Ascending aorta (tissue), 2 donors: ENCODE results near the gene NGEF. TPM values are rescaled to one million over a fixed set of nuclear protein-coding genes. Genes with fewer than 3 reads are reported as not detected.

Experiments used
- DNase-seq, 2 donors: peaks; one replicate each; pipeline ENCODE4 v3.0.0-alpha.2; 2019; ENCODE audit warnings: low spot score in 2 of 2
- H3K27ac ChIP-seq, 2 donors: fragments of 200-600 bp; sonication (generic); one replicate each; pipeline ENCODE4 v1.5.1; 2016 to 2017; ENCODE audit warnings: mild to moderate bottlenecking in 1 of 2
- H3K27me3 ChIP-seq: fragments of 200-600 bp; sonication (generic); one replicate; pipeline ENCODE4 v1.5.1; 2017
- H3K36me3 ChIP-seq, 2 donors: fragments of 200-600 bp; sonication (generic); one replicate each; pipeline ENCODE4 v1.5.1; 2016
- H3K4me1 ChIP-seq, 2 donors: fragments of 200-600 bp; sonication (generic); one replicate each; pipeline ENCODE4 v1.5.1; 2016 to 2017; ENCODE audit warnings: mild to moderate bottlenecking in 1 of 2
- H3K4me3 ChIP-seq, 2 donors: fragments of 200-600 bp; sonication (generic); one replicate each; pipeline ENCODE4 v1.5.1; 2016 to 2017; ENCODE audit warnings: mild to moderate bottlenecking in 1 of 2
- H3K9me3 ChIP-seq, 2 donors: fragments of 200-600 bp; sonication (generic); one replicate each; pipeline ENCODE4 v1.5.1; 2016
- CTCF ChIP-seq, 3 experiments: fragments of 200-600 bp in 2 of 3; fragments of 450-650 bp in 1 of 3; sonication (generic) in 2 of 3; IDR thresholded peaks; one replicate each; pipeline ENCODE4 v1.5.1; 2016 to 2019; ENCODE audit warnings: antibody characterized with exemption in 3 of 3, mild to moderate bottlenecking in 1 of 3, moderate library complexity in 1 of 3
- intact Hi-C: fragments of 100-400 bp; cut with DNase I; formaldehyde crosslinking; loops from one replicate; pipeline ENCODE4 v1.15.1; 2023
- total RNA-seq: library from RNA; depleted of rRNA; stranded (reverse); fragments of >200 nt; gene quantifications from one replicate; pipeline ENCODE4 v1.1.0, GENCODE V29; 2016

NGEF gene
- total RNA-seq, 1 donor from 2014 or later, result 0.43 TPM

DNA sequence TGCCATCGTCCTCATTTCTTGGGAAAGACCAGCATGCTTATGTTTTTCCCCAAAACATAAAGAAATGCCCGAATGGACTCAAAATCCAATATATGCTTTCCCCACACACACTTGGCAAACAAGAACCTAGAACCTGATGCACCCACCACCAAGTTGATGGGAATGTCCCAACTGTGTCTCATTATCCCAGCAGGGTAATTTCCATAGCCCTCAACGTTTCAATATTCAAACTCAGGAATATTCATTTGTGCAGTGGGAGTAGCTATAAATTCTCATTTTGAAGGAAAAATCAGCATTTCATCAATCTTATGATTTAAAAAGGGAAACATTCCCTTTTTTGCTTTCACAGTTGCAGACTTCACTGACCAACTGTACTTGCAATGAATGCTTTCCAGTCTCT, 92.3 kb downstream of the NGEF start:
- TF ChIP-seq CTCF (IDR thresholded peaks at IDR 0.05), result no peak
- intact Hi-C loops, result no loop called here
- H3K4me1 ChIP-seq, result no peaks in the 10 kb centered on the region
- H3K27me3 ChIP-seq, result no peaks in the 10 kb centered on the region
- H3K4me3 ChIP-seq, result no peak overlapping the region
- H3K27ac ChIP-seq, result no peak overlapping the region
- H3K9me3 ChIP-seq, result no peaks in the 10 kb centered on the region
- H3K36me3 ChIP-seq, result no peaks in the 10 kb centered on the region
- no peak for DNase-seq

DNA sequence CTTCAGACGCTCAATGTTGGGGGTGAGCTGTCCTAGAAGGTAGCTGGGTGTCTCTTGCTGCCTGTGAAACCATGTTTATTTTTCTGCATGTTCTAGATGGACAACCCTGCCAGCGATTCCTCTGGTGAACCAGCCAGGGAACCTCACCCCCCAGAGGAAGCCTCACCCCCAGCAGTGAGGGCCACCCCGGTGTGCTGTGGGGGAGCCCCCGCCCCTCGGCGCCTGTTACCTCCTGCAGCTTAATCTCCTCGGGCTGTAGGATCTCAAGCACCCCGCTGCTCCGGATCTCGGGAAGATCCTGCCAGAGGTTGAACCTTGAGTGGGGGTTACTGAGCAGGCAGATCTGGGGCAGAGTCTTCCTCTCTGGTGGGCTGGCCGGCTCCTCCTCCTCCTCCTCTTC, 93.0 kb downstream of the NGEF start:
- no peak for TF ChIP-seq CTCF (IDR thresholded peaks at IDR 0.05)
- no peak for DNase-seq
- no peak overlapping the region for H3K4me3 ChIP-seq
- H3K36me3 ChIP-seq, result no peaks in the 10 kb centered on the region
- intact Hi-C loops, result no loop called here
- H3K4me1 ChIP-seq, result no peaks in the 10 kb centered on the region
- H3K27ac ChIP-seq, result no peak overlapping the region
- H3K27me3 ChIP-seq, result no peaks in the 10 kb centered on the region
- no peaks in the 10 kb centered on the region for H3K9me3 ChIP-seq

DNA sequence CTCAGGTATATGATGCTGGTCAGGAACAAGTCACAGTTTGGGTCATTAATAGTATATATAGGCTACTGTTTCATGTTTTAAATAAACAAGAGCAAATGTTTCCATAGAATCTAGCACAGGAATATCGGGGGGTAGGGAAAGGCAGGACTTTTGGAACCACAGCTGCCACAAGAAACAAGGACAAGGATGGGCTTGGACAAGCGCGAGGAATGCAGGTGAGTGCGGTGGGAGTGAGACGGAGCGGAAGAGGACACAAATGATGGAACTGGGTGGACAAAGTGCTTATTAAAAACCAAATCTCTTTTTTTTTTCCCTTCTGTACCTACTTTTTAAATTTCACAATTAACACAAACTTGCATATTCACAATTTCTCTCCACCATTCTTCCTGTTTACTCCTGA, 93.9 kb downstream of the NGEF start:
- no peak for TF ChIP-seq CTCF (IDR thresholded peaks at IDR 0.05)
- no peaks in the 10 kb centered on the region for H3K4me1 ChIP-seq
- no peaks in the 10 kb centered on the region for H3K9me3 ChIP-seq
- H3K27me3 ChIP-seq, result no peaks in the 10 kb centered on the region
- H3K36me3 ChIP-seq, result no peaks in the 10 kb centered on the region
- intact Hi-C loops, result no loop called here
- no peak overlapping the region for H3K4me3 ChIP-seq
- no peak overlapping the region for H3K27ac ChIP-seq
- no peak for DNase-seq

DNA sequence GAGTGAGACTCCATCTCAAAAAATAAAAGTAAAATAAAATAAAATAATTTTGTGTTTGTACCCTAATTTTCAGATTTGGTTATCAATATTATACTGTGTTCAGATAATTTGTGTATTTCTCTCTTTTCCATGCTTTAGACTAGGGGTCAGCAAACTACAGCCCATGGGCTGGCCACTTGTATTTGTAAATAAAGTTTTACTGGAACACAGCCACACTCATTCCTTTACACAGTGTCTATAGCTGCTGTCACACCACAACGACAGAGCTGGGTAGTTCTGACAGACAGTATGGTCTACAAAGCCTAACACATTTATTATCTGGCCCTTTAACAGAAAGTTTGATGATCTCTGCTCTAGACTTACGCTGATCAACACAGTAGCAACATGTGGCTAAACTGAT, 99.2 kb downstream of the NGEF start:
- H3K4me1 ChIP-seq, result no peaks in the 10 kb centered on the region
- no peak overlapping the region for H3K27ac ChIP-seq
- no peak for DNase-seq
- no peaks in the 10 kb centered on the region for H3K27me3 ChIP-seq
- no peaks in the 10 kb centered on the region for H3K36me3 ChIP-seq
- no peak for TF ChIP-seq CTCF (IDR thresholded peaks at IDR 0.05)
- H3K4me3 ChIP-seq, result no peak overlapping the region
- intact Hi-C loops, result no loop called here
- H3K9me3 ChIP-seq, result no peaks in the 10 kb centered on the region

- Histone ChIP-seq H3K27me3 (no peaks in the 10 kb centered on the region), H3K27ac (no peak overlapping the region), H3K4me1 (no peaks in the 10 kb centered on the region), H3K9me3 (no peaks in the 10 kb centered on the region), H3K36me3 (no peaks in the 10 kb centered on the region), H3K4me3 (no peak overlapping the region)
- intact Hi-C loops, result no loop called here
- no peak for DNase-seq
- no peak for TF ChIP-seq CTCF (IDR thresholded peaks at IDR 0.05)
Measured at GRCh38 chr2:232911712-232912277, 101.3 kb downstream of the NGEF start.

DNA sequence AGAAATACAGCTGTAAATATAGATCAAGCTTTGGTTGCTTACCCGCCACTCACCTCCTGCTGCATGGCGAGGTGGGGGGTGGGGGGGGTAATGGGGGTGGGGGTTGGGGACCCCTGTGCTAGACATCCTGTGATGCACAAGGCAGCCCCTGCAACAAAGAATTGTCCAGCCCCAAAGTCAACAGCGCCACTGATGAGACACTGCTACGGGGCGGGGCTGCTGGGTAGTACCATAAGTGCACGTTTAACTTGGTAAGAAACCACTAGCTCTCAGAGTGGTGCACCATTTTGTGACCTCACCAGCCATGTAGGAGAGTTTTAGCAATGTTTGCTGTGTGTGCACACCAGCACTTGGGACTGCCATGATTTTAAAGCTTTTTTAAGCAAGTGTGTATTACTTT, 102.7 kb downstream of the NGEF start:
- no peak for TF ChIP-seq CTCF (IDR thresholded peaks at IDR 0.05)
- H3K36me3 ChIP-seq, result no peaks in the 10 kb centered on the region
- H3K27ac ChIP-seq, result no peak overlapping the region
- H3K27me3 ChIP-seq, result no peaks in the 10 kb centered on the region
- H3K4me1 ChIP-seq, result no peaks in the 10 kb centered on the region
- no peak for DNase-seq
- no peaks in the 10 kb centered on the region for H3K9me3 ChIP-seq
- no peak overlapping the region for H3K4me3 ChIP-seq
- intact Hi-C loops, result no loop called here
